HG03066 (cell line): Measurements from ENCODE around the gene CHMP4A.

ENCODE experiments used
- ATAC-seq: cut with Tn5 transposase; IDR thresholded peaks from one replicate; pipeline ENCODE4 v1.9.1; 2021; ENCODE audit warnings: low read depth; ENCODE audit not compliant: unreplicated experiment

The CHMP4A gene

GRCh38 chr14:24182110-24182882 lies 31.0 kb downstream of the CHMP4A start:
- ATAC-seq, result no peak

- no peak for ATAC-seq
Observed at GRCh38 chr14:24181371-24182077, 31.8 kb downstream of the CHMP4A start.

GRCh38 chr14:24179961-24180796 lies 33.1 kb downstream of the CHMP4A start:
- ATAC-seq, result no peak

GRCh38 chr14:24179294-24179960 lies 33.9 kb downstream of the CHMP4A start:
- ATAC-seq, result no peak

- no peak for ATAC-seq
Observed at GRCh38 chr14:24178399-24179178, 34.7 kb downstream of the CHMP4A start.

- no peak for ATAC-seq
Observed at GRCh38 chr14:24177891-24178290, 35.4 kb downstream of the CHMP4A start.

- ATAC-seq, result no peak
Observed at GRCh38 chr14:24177041-24177825, 36.1 kb downstream of the CHMP4A start.

GRCh38 chr14:24176599-24176998 lies 36.7 kb downstream of the CHMP4A start:
- ATAC-seq, result no peak

GRCh38 chr14:24172871-24173281 lies 40.4 kb downstream of the CHMP4A start:
- ATAC-seq, result no peak

GRCh38 chr14:24172261-24172860 lies 40.9 kb downstream of the CHMP4A start:
- ATAC-seq, result no peak

GRCh38 chr14:24171422-24172260 lies 41.6 kb downstream of the CHMP4A start, which contains the start of gene REC8:
Gene REC8 (plus strand): TSS chr14:24172080. CDS start chr14:24172553, 473 bp downstream.
- ATAC-seq, result peak; percentile 88

- ATAC-seq, result no peak
Observed at GRCh38 chr14:24167469-24168114, 45.7 kb downstream of the CHMP4A start.

GRCh38 chr14:24165785-24166184 lies 47.5 kb downstream of the CHMP4A start:
- ATAC-seq, result no peak

GRCh38 chr14:24164518-24164991 lies 48.7 kb downstream of the CHMP4A start:
- ATAC-seq, result no peak

- no peak for ATAC-seq
Observed at GRCh38 chr14:24162093-24162492, 51.2 kb downstream of the CHMP4A start.

- ATAC-seq, result peak; percentile 82
Observed at GRCh38 chr14:24160850-24161804, 52.2 kb downstream of the CHMP4A start, which contains the start of gene IRF9. Gene IRF9 (plus strand): TSS chr14:24161265. CDS start chr14:24162145, 880 bp downstream.
